ENCODE data around the gene ABL1.
"Not testable (repeated sequence)": the region's sequence is repeated elsewhere in the genome, so short reads cannot be mapped to it uniquely, and the experiment has no call there.

ABL1 gene

GRCh38 chr9:130825809-130826208 lies 9.2 kb upstream of the ABL1 start:
- no peak for DNase-seq

DNA sequence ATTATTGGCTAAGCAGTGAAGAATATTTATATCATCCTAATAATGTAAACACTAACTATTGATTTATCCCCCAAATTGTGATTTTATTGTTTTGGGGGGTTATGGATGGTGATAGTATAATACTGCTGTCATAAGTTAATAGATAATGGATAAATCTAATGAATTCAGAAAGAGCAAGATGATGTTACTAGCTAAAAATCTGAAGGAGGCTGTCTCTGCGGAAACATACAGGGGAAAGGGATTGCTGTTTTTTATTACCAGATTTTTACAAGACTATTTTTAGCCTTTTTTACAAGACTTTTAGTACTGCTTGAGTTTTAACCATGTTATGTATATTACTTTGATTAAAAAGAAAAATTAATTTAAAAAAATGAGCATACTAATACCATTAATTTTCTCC lies 5.3 kb upstream of the ABL1 start:
- no peak for DNase-seq

- no peak for DNase-seq
Measured at GRCh38 chr9:130830231-130830760, 4.8 kb upstream of the ABL1 start.

GRCh38 chr9:130831077-130831476 lies 4.0 kb upstream of the ABL1 start:
- no peak for DNase-seq

DNA sequence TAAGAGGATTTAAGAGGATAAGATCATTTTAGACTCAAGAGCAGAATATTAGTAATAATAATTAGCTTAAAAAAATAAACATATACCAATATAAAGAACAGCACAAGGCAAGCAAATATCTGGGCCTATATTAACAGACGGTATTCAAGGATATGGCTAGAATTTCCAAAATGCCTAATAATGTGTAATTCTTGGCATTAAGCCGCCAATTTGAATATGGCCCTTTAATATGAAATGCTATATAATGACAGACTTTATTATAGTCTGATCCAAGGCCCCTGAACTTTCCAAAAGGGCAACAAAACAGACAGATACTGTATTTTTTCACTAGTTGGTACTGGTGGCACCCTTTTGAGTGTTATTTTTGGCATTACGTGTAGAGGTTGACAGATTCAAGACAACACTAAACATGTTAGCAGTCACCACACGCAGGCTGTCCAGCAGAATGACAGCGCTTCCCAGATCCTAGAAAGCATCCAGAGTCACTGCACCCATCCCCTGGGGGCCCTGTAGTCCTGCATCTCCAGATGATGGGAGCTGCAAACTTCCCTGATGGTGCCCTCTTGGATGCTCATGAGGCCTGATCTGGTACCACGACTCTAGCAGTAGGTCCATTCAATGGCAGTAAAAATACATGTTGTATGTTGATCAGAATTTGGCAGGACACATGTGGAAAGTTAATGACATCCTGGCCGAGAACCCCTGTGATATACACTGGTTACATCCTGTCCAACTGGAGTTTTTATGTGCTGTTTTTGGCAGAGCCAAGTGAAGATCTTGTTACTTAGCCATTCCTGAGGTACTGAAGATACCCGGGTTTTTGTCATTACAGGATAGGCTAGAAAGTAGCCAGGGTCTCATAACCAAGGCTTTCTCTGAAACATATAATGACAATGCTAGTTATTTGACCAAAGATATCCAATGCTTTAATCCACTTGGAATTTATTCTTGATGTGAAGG lies 1.7 kb upstream of the ABL1 start:
- no peak for DNase-seq

DNA sequence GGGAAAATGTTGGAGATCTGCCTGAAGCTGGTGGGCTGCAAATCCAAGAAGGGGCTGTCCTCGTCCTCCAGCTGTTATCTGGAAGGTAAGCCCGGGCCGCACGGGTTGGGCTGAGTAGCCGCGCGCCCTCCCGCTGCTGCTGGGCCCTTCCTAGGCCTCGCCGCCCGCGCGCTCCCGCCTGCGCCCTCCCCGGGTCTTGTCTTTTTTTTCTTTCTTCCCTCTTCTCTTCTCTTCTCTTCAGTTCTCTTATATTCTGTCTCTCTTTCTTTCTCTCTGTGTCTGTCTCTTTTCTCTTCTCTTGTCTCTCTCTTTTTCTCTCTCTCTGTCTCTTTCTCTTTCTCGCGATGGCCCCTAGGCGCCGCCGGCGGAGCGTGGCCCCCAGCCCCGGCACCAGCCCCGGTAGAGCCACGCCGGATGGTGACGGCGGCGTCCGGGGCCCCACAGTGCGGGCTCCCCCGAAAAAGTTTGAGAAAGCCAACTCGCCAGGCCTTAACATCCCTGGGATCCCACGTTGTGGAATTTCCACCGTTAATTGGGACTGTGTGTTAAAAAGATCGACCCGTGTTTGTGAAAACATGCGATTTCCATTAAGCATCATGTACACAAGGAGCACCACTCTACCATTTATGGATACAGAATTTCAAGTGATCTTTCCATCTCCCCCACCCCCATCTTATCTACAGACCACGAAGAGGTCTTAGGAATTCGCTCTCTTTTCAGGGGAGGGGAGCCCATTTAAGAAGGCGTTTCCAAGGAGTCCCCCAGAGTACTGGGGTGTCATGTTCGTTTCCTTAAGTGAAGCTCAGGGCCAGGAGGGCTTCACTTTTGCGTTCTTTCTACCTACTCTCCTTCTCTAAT lies 616 bp downstream of the ABL1 start:
- peak; percentile 16 for DNase-seq

DNA sequence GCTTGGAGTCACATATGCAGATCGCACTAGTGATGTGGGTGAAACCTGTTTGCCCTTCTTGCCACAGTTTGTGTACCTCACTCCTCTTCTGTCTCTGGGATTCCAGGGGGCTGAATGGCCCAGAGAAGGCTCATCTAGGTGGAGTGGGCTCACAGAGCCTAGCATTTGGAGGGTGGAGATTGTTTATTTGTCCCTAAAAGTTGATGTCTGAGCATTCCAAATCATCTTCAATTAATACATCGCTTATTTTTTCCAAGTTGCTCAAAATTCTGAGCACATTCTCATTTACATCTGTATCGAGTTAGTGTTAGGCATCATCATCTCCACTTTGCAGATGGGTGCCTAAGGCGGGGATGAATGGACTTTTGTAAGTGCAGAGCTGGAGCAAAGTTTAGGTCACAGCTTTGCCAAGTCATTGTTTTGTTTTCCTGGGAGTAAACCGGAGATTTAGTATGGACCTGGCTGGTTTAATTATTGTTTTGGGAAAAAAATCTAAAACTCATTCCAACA lies 2.0 kb downstream of the ABL1 start:
- DNase-seq, result no peak

GRCh38 chr9:130837643-130838042 lies 2.6 kb downstream of the ABL1 start:
- DNase-seq, result no peak

GRCh38 chr9:130839132-130840111 lies 4.4 kb downstream of the ABL1 start:
- no peak for DNase-seq

- no peak for DNase-seq
Measured at GRCh38 chr9:130842545-130842944, 7.5 kb downstream of the ABL1 start.

- no peak for DNase-seq
Measured at GRCh38 chr9:130843049-130843908, 8.2 kb downstream of the ABL1 start.

- no peak for DNase-seq
Measured at GRCh38 chr9:130844044-130844451, 9.0 kb downstream of the ABL1 start.

DNA sequence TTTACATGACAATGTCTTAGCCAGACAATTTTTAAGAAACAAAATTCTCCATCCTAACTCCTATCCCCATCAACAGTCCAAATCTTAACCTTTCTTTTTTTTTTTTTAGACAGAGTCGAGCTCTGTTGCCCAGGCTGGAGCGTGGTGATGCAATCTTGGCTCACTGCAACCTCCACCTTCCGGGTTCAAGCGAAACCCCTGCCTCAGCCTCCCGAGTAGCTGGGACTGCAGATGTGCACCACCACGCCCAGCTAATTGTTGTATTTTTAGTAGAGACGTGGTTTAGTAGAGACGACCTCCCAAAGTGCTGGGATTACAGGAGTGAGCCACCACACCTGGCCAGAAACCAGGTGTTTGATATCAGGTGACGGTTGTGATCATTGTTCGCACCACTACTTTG lies 10.2 kb downstream of the ABL1 start:
- no peak for DNase-seq

DNA sequence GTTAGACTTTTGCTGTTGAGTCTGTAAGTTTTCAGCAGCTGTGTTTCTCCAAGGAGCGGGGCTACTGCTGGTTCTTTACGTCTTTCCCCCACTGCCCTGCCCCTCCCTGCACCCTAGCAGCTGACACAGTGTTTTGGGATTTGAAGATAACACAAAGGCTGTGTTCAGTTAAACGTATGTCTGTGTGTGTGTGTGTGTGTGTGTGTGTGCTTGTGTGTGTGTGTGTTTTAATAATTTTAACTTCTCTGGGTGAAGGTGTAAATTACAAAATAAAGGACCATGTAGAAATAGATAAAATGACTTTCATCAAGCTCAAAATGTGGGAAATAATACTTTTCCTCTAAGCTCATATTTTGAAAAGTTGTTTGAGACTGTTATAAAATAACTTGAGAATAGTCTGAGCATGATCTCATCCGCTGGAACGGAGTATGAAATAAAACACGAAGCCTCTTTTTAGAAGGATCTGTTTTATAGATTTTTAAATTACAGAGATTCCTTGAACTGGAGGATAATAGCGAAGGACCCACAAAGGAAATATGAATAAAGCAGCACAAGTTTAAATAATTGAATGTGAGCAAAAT lies 10.9 kb downstream of the ABL1 start:
- no peak for DNase-seq

DNA sequence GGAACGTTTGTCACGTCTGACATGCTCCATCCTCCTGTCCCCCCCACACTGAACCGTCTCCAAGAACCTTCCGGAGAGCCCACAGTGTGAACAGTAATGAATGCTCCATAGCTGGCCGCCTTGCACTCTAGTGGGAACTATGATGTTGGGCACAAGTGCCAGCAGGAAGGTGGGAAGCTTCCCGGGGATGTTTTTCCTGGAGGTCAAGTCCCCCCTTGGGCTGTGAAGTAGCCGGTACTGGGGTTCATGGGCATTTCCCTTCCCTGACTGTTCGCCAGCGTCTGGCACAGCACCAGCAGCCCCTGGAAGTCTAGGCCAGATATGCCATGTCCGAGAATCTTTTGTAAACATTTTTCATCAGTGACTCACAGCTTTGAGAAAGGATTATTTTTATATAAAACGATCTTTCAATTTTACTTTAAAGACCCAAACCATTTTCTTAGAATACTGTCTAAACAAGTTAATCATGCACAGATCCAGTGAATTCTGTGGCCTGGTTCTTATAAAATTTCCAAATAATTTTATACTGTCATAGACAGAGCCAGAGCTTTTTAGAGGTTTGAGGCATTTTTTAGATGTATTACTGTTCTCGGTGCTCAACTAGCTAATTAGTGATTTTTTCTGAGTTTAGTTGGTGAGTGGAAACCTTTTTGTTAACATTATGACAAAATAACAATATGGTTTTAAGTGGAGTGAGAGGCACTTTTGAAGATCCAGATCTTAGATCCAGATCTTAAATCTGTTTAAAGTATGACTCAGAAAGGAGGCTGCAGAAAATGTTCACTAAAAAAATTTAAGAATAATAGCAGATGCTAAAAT lies 11.6 kb downstream of the ABL1 start:
- DNase-seq, result no peak

GRCh38 chr9:130847306-130848217 lies 12.5 kb downstream of the ABL1 start:
- no peak for DNase-seq

DNA sequence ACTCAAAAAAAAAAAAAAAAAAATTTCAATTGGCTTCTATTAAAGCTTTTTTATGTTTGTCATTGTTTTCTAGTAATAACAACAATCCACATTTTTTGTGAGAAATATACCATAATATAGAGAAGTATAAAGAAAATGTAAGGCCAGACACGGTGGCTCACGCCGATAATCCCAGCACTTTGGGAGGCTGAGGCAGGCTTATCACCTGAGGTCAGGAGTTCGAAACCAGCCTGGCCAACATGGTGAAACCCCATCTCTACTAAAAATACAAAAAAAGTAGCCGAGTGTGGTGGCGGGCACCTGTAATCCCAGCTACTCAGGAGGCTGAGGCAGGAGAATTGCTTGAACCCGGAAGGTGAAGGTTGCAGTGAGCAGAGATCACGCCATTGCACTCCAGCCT lies 13.5 kb downstream of the ABL1 start:
- not testable (repeated sequence) for DNase-seq

DNA sequence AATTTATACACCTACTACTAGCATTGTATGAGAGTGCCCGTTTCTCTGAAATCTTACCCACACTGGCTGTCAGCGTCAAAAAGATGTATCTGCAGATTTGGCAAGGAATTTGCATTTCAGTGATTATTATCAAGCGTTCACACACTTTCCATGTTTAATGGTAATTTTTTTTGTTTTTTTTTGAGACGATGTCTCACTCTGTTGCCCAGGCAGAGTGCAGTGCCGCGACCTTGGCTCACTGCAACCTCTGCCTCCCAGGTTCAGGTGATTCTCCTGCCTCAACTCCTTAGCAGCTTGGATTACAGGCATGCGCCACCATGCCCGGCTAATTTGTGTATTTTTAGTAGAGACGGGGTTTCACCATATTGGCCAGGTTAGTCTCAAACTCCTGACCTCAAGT lies 14.3 kb downstream of the ABL1 start:
- no peak for DNase-seq

- DNase-seq, result no peak
Measured at GRCh38 chr9:130852801-130853200, 17.7 kb downstream of the ABL1 start.

Data from activated T-cell treated with anti-CD3 and anti-CD28 coated beads for 4 hours (primary cell).